GM19035 (cell line): Measurements from ENCODE around the gene GOPC.

ENCODE experiments used
- ATAC-seq: cut with Tn5 transposase; IDR thresholded peaks from one replicate; pipeline ENCODE4 v1.9.1; 2021; ENCODE audit not compliant: unreplicated experiment

The GOPC gene

GRCh38 chr6:117550078-117550600 lies 52.2 kb downstream of the GOPC start:
- no peak for ATAC-seq

GRCh38 chr6:117549611-117550010 lies 52.7 kb downstream of the GOPC start:
- ATAC-seq, result no peak

GRCh38 chr6:117548797-117549301 lies 53.5 kb downstream of the GOPC start:
- ATAC-seq, result no peak

GRCh38 chr6:117547688-117548621 lies 54.4 kb downstream of the GOPC start:
- ATAC-seq, result peak; percentile 44

- ATAC-seq, result no peak
Measured at GRCh38 chr6:117546674-117547073, 55.6 kb downstream of the GOPC start.

GRCh38 chr6:117545161-117545595 lies 57.1 kb downstream of the GOPC start:
- no peak for ATAC-seq

- no peak for ATAC-seq
Measured at GRCh38 chr6:117544716-117545115, 57.6 kb downstream of the GOPC start.

GRCh38 chr6:117542493-117542892 lies 59.8 kb downstream of the GOPC start:
- ATAC-seq, result no peak

GRCh38 chr6:117540670-117541069 lies 61.6 kb downstream of the GOPC start:
- no peak for ATAC-seq

- ATAC-seq, result no peak
Measured at GRCh38 chr6:117538615-117539014, 63.7 kb downstream of the GOPC start.

- no peak for ATAC-seq
Measured at GRCh38 chr6:117536317-117536716, 66.0 kb downstream of the GOPC start.

- no peak for ATAC-seq
Measured at GRCh38 chr6:117534974-117535373, 67.3 kb downstream of the GOPC start.

GRCh38 chr6:117533775-117534174 lies 68.5 kb downstream of the GOPC start:
- no peak for ATAC-seq

- no peak for ATAC-seq
Measured at GRCh38 chr6:117531809-117532725, 70.2 kb downstream of the GOPC start.

- no peak for ATAC-seq
Measured at GRCh38 chr6:117531346-117531745, 71.0 kb downstream of the GOPC start.

- ATAC-seq, result no peak
Measured at GRCh38 chr6:117530467-117531242, 71.7 kb downstream of the GOPC start.

- ATAC-seq, result no peak
Measured at GRCh38 chr6:117525607-117526006, 76.7 kb downstream of the GOPC start.

- ATAC-seq, result no peak
Measured at GRCh38 chr6:117521791-117522502, 80.4 kb downstream of the GOPC start.

GRCh38 chr6:117520603-117521395 lies 81.5 kb downstream of the GOPC start:
- no peak for ATAC-seq
